HG02588 (cell line): Measurements from ENCODE around the gene NEUROD1.

Source experiments
- ATAC-seq: cut with Tn5 transposase; IDR thresholded peaks from one replicate; pipeline ENCODE4 v1.9.1; 2021; ENCODE audit warnings: mild to moderate bottlenecking, moderate library complexity; ENCODE audit not compliant: unreplicated experiment

NEUROD1 gene

GRCh38 chr2:181643151-181643550, 37.2 kb downstream of the NEUROD1 start:
- ATAC-seq: no peak

GRCh38 chr2:181642086-181642485, 38.2 kb downstream of the NEUROD1 start:
- ATAC-seq: no peak

- no peak for ATAC-seq
Observed at GRCh38 chr2:181639686-181640085, 40.6 kb downstream of the NEUROD1 start.

- ATAC-seq: peak; percentile 90
Observed at GRCh38 chr2:181632733-181633401, 47.5 kb downstream of the NEUROD1 start.

- no peak for ATAC-seq
Observed at GRCh38 chr2:181628590-181629585, 51.4 kb downstream of the NEUROD1 start.

- no peak for ATAC-seq
Observed at GRCh38 chr2:181627545-181627944, 52.8 kb downstream of the NEUROD1 start.

GRCh38 chr2:181626671-181627070, 53.6 kb downstream of the NEUROD1 start:
- ATAC-seq: no peak
